Bladder microvascular endothelial cell (primary cell): ENCODE results near the gene P2RX2. TPM values are rescaled to one million over a fixed set of nuclear protein-coding genes. Genes with fewer than 3 reads are reported as not detected.

Source experiments
- total RNA-seq: library from RNA; depleted of rRNA; stranded (reverse); fragments of >200 nt; gene quantifications from 2 replicates; pipeline ENCODE4 v1.2.3, GENCODE V29; 2014

Gene P2RX2
- total RNA-seq, result not detected in 2 replicates

DNA sequence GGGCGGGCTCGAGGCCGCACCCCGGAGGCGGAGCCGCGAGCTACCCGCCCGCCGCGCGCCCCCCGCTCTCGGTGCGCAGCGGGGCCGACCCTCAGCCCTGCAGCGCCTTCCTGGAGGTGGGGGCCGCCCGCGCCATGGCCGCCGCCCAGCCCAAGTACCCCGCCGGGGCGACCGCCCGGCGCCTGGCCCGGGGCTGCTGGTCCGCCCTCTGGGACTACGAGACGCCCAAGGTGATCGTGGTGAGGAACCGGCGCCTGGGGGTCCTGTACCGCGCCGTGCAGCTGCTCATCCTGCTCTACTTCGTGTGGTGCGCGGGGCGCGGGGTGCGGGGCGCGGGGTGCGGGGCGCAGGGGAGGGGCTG lies at the start of gene P2RX2:
Gene P2RX2 (plus strand): TSS at position 94 of the 361 bp plus-strand sequence. CDS start 41 bp downstream, at position 135.

DNA sequence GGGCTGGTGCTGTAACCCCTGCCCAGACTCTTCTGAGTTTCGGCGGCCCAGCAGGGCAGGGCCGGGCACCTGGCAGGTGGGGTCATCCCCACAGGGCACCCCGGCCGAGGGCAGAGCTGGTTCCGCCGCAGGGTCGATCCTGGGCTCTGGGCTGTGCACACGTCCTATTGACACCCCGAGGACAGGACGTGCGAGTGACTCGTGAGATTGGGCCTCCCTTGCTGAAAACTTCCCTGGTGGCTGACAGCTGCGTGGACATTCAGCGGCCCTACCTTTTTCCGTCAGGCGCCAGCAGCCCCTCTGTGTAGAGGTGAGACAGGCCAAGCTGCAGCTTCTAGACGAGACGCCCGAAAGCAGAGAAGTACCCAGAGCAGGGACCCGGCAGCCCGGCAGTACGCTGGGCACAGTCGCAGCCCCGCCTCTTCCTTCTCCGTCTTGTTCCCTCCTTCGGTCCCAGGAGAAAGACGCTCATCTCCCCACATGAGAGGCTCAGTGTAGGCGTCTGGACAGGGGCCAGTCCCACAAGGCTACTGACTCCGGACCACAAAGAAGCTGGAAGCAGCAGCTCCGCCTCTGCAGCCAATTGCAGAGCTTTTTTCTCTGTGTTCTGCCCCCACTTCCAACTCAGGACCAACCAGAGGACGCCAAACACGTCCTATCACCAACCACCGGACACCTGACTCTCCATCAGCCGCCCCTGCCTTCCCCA lies 8.4 kb upstream of the P2RX2 start, which contains the start of gene LRCOL1:
Gene LRCOL1 (minus strand): TSS at position 532 of the 709 bp plus-strand sequence. CDS start 4,331 bp downstream, outside the sequence.

Other genes starting within 250 kb of the P2RX2 start
- gene FBRSL1, start 128.6 kb upstream of the P2RX2 start, total RNA-seq, result 1.6 and 5.0 TPM in 2 replicates
- 2.5 TPM in 1 of 2 replicates, not detected in the other for gene LRCOL1, start 8.2 kb upstream of the P2RX2 start, total RNA-seq
- 37.4 and 55.3 TPM in 2 replicates for gene POLE, start 68.6 kb downstream of the P2RX2 start, total RNA-seq
- 20.2 and 26.1 TPM in 2 replicates for gene PXMP2, start 68.8 kb downstream of the P2RX2 start, total RNA-seq
- 36.8 and 44.1 TPM in 2 replicates for gene PGAM5, start 92.1 kb downstream of the P2RX2 start, total RNA-seq
- gene ANKLE2, start 143.1 kb downstream of the P2RX2 start, total RNA-seq, result 39.5 and 128 TPM in 2 replicates
- gene GOLGA3, start 210.1 kb downstream of the P2RX2 start, total RNA-seq, result 52.6 and 138 TPM in 2 replicates